ENCODE data around the gene CRB3. TPM values are rescaled to one million over a fixed set of nuclear protein-coding genes. Genes with fewer than 3 reads are reported as not detected.

Gene CRB3
- total and polyA plus RNA-seq, 2 of the 8 experiments (the other 6 are each of a cell fraction or from before 2014, with no cell fraction given): 21.1 to 24.6 TPM

DNA sequence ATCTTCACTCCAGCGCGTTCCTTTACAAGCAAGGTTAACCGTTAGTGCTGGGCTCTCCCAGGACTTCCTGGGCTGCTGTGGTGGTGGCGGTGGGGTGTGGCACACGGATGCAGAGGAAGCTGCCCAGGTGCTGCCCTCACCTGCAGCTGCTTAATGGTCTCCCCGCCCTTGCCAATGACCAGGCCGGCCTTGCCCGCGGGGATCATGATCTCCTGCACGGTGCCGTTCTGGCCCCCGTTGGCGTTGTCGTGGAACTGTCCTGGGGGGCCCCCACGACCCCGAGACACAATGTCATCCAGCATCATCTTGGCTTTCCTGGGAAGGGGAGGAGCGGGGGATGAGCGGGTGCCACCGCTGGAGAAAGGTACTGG, 45.5 kb upstream of the CRB3 start:
- Histone ChIP-seq H2BK120ac (replicated peaks; ENCODE audit: low read depth, low read length) (no peak overlapping the region), H2AK5ac (ENCODE audit: low read depth, low read length) (no peak overlapping the region), H3K36me3 (ENCODE audit: control insufficient read depth in 2 of 4, insufficient read depth in 4 of 4, low read length in 3 of 4) (peaks cover 51 to 85% (median 78%) of the 10 kb centered on the region in 4 experiments), H3K4me3 (ENCODE audit: extremely low read depth in 1 of 4, insufficient read depth in 2 of 4, low read depth in 3 of 4, low read length in 4 of 4) (no peak overlapping the region), H3K9ac (replicated peaks in 1 of 4; ENCODE audit: extremely low read depth in 1 of 4, low read depth in 3 of 4, low read length in 3 of 4) (no peak overlapping the region), H2BK5ac (ENCODE audit: low read depth, low read length) (no peak overlapping the region; the same call in 1 of the 2 replicates), H3K27ac (ENCODE audit: low read depth, low read length) (no peak overlapping the region), H3K23ac (ENCODE audit: insufficient read length) (no peak overlapping the region), H3K4me2 (ENCODE audit: insufficient read depth in 1 of 2, low read depth in 2 of 2, low read length in 2 of 2) (no peak overlapping the region), H3K79me2 (ENCODE audit: control insufficient read depth in 1 of 2, insufficient read depth in 2 of 2, low read length in 2 of 2) (peaks cover 28 to 62% of the 10 kb centered on the region in 2 experiments), H3K23me2 (ENCODE audit: low read depth, low read length) (peaks cover 4% of the 10 kb centered on the region; the same call in 1 of the 2 replicates), H2BK15ac (ENCODE audit: low read length) (no peak overlapping the region), H3K56ac (replicated peaks; ENCODE audit: insufficient read length, low read depth, low read length) (no peak overlapping the region), H4K8ac (ENCODE audit: extremely low read depth, insufficient read depth, low read length) (no peak overlapping the region), H3K4me1 (replicated peaks in 1 of 4; ENCODE audit: control insufficient read depth in 3 of 4, insufficient read depth in 4 of 4, low read length in 3 of 4) (peaks cover 0 to 4% (median 2%) of the 10 kb centered on the region in 4 experiments; a peak in 3 of 7 replicates), H2BK20ac (ENCODE audit: low read length) (no peak overlapping the region), H4K91ac (replicated peaks; ENCODE audit: insufficient read length, low read length) (no peak overlapping the region), H4K5ac (ENCODE audit: insufficient read length, low read depth, low read length) (no peak overlapping the region), H4K20me1 (replicated peaks in 1 of 2; ENCODE audit: control insufficient read depth in 1 of 2, insufficient read depth in 2 of 2, low read length in 2 of 2) (peaks cover 50 to 73% of the 10 kb centered on the region in 2 experiments), H3K4ac (replicated peaks; ENCODE audit: insufficient read length, low read depth, low read length) (no peak overlapping the region), H3K27me3 (replicated peaks in 1 of 4; ENCODE audit: control insufficient read depth in 3 of 4, extremely low read depth in 1 of 4, insufficient read depth in 3 of 4, low read length in 3 of 4) (no peaks in the 10 kb centered on the region), H3K9me3 (ENCODE audit: insufficient read depth in 2 of 2, low read depth in 1 of 2, low read length in 1 of 2) (no peaks in the 10 kb centered on the region), H3K14ac (ENCODE audit: insufficient read length) (no peak overlapping the region), H2AFZ (ENCODE audit: low read length) (no peak overlapping the region), H2BK12ac (ENCODE audit: low read depth, low read length) (no peak overlapping the region), H3K18ac (ENCODE audit: extremely low read depth, low read length) (no peak overlapping the region), H3K79me1 (ENCODE audit: low read depth, low read length) (peaks cover 20% of the 10 kb centered on the region)
- TF ChIP-seq BCL11A (IDR thresholded peaks at IDR 0.05; ENCODE audit: low read depth in 2 of 2, low read length in 2 of 2) (no peak), EP300 (IDR thresholded peaks at IDR 0.05; ENCODE audit: borderline replicate concordance in 1 of 2, low read depth in 2 of 2, low read length in 2 of 2) (no peak), RAD21 (IDR thresholded peaks at IDR 0.05 in 1 of 2, conservative IDR thresholded peaks at IDR 0.05 in 1 of 2; ENCODE audit: low read depth in 2 of 2, low read length in 2 of 2) (no peak), RBBP5 (IDR thresholded peaks at IDR 0.05; ENCODE audit: borderline replicate concordance, low read depth, low read length) (no peak), SAP30 (IDR thresholded peaks at IDR 0.05; ENCODE audit: insufficient read depth, insufficient replicate concordance, low read length) (no peak), POLR2AphosphoS5 (IDR thresholded peaks at IDR 0.05; ENCODE audit: low read depth, low read length) (no peak), FOSL1 (IDR thresholded peaks at IDR 0.05; ENCODE audit: insufficient read depth, low read depth, low read length) (no peak), RXRA (IDR thresholded peaks at IDR 0.05; ENCODE audit: insufficient read depth, low read depth, low read length) (no peak), KDM4A (IDR thresholded peaks at IDR 0.05; ENCODE audit: low read depth, low read length, severe bottlenecking) (no peak), KDM1A (IDR thresholded peaks at IDR 0.05; ENCODE audit: borderline replicate concordance, low read length) (no peak), CTBP2 (IDR thresholded peaks at IDR 0.05; ENCODE audit: borderline replicate concordance, insufficient read depth, insufficient read length, low read length) (no peak)
- TF ChIP-seq, protein P1, sequence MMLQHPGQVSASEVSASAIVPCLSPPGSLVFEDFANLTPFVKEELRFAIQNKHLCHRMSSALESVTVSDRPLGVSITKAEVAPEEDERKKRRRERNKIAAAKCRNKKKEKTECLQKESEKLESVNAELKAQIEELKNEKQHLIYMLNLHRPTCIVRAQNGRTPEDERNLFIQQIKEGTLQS (IDR thresholded peaks at IDR 0.05; ENCODE audit: insufficient read depth, low read depth, low read length): no peak
- ChIA-PET CTCF (ENCODE audit: partially characterized antibody) (interaction anchor here (0.6 to 0.8 kb wide), 2 partner anchors 196 to 229 kb away, joined by 3 read pairs; no protein-coding TSS in a partner anchor), POLR2A (ENCODE audit: partially characterized antibody) (interaction anchor here (0.8 to 1.5 kb wide), 4 partner anchors 15 to 55 kb away, joined by 3 to 6 read pairs (median 4); partner anchors contain the start of gene ALKBH7)
- FAIRE-seq (no peak), DNase-seq (ENCODE audit: low read depth in 1 of 2, low spot score in 2 of 2) (no peak)
- 97% methylated on average over 19 of the region's 19 CpGs; no CpG with 5 or more reads in 1 of the 2 experiments for WGBS, 2 experiments (ENCODE audit: extremely low coverage in 1 of 2, insufficient coverage in 1 of 2, insufficient read length in 1 of 2, insufficient replicate concordance in 2 of 2, low coverage in 1 of 2, low lambda C conversion rate in 2 of 2, missing lambda C conversion rate in 1 of 2)

Measured in H1 (cell line).